Measurements from ENCODE around the gene PIGC.

The PIGC gene

DNA sequence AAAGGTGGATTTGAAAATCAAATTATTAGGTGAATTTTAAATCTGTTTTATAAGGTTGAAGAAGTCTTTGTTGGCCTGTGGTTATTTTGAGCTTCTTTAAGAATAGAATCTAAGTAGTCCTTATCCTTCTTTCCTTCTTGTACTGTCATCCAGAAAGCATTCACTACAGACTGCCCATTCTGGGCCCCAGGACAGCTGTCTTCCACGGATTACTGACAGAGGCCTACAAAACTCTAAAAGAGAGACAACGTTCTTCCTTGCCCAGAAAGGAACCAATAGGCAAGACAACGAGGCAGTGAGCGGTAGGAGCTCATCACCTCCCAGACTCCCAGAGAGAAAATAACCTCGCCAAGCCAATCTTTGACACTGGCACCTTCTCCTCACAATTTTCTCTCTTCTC lies 24.4 kb upstream of the PIGC start:
- H3K9me3 ChIP-seq (ENCODE audit: control insufficient read depth in 1 of 2, low read length in 2 of 2): no peaks in the 10 kb centered on the region
- no peaks in the 10 kb centered on the region for H3K36me3 ChIP-seq (ENCODE audit: control insufficient read depth in 1 of 2, insufficient read depth in 2 of 2, low read length in 2 of 2)
- no peak overlapping the region for H3K4me3 ChIP-seq (ENCODE audit: low read depth in 1 of 2, low read length in 2 of 2)
- no peaks in the 10 kb centered on the region for H3K4me1 ChIP-seq (ENCODE audit: control insufficient read depth in 1 of 2, insufficient read depth in 2 of 2, low read length in 2 of 2)
- no peak overlapping the region for H3K27ac ChIP-seq (ENCODE audit: low read depth, low read length)
- H3K9ac ChIP-seq (ENCODE audit: low read depth in 1 of 2, low read length in 2 of 2): no peak overlapping the region
- H3K27me3 ChIP-seq (ENCODE audit: control insufficient read depth in 1 of 2, insufficient read depth in 2 of 2, low read length in 2 of 2): no peaks in the 10 kb centered on the region

- Histone ChIP-seq H3K9me3 (ENCODE audit: control insufficient read depth in 1 of 2, low read length in 2 of 2) (no peaks in the 10 kb centered on the region), H3K4me3 (ENCODE audit: low read depth in 1 of 2, low read length in 2 of 2) (no peak overlapping the region), H3K27ac (ENCODE audit: low read depth, low read length) (no peak overlapping the region), H3K9ac (ENCODE audit: low read depth in 1 of 2, low read length in 2 of 2) (no peak overlapping the region), H3K36me3 (ENCODE audit: control insufficient read depth in 1 of 2, insufficient read depth in 2 of 2, low read length in 2 of 2) (no peaks in the 10 kb centered on the region), H3K4me1 (ENCODE audit: control insufficient read depth in 1 of 2, insufficient read depth in 2 of 2, low read length in 2 of 2) (no peaks in the 10 kb centered on the region), H3K27me3 (ENCODE audit: control insufficient read depth in 1 of 2, insufficient read depth in 2 of 2, low read length in 2 of 2) (no peaks in the 10 kb centered on the region)
Measured at GRCh38 chr1:172467446-172467845, 23.6 kb upstream of the PIGC start.

- Histone ChIP-seq H3K27me3 (ENCODE audit: control insufficient read depth in 1 of 2, insufficient read depth in 2 of 2, low read length in 2 of 2) (no peaks in the 10 kb centered on the region), H3K9me3 (ENCODE audit: control insufficient read depth in 1 of 2, low read length in 2 of 2) (no peaks in the 10 kb centered on the region), H3K4me1 (ENCODE audit: control insufficient read depth in 1 of 2, insufficient read depth in 2 of 2, low read length in 2 of 2) (no peaks in the 10 kb centered on the region), H3K36me3 (ENCODE audit: control insufficient read depth in 1 of 2, insufficient read depth in 2 of 2, low read length in 2 of 2) (no peaks in the 10 kb centered on the region), H3K4me3 (ENCODE audit: low read depth in 1 of 2, low read length in 2 of 2) (no peak overlapping the region), H3K27ac (ENCODE audit: low read depth, low read length) (no peak overlapping the region), H3K9ac (ENCODE audit: low read depth in 1 of 2, low read length in 2 of 2) (no peak overlapping the region)
Measured at GRCh38 chr1:172466795-172467407, 23.0 kb upstream of the PIGC start.

GRCh38 chr1:172465617-172466016 lies 21.7 kb upstream of the PIGC start:
- Histone ChIP-seq H3K27ac (ENCODE audit: low read depth, low read length) (no peak overlapping the region), H3K4me3 (ENCODE audit: low read depth in 1 of 2, low read length in 2 of 2) (no peak overlapping the region)

DNA sequence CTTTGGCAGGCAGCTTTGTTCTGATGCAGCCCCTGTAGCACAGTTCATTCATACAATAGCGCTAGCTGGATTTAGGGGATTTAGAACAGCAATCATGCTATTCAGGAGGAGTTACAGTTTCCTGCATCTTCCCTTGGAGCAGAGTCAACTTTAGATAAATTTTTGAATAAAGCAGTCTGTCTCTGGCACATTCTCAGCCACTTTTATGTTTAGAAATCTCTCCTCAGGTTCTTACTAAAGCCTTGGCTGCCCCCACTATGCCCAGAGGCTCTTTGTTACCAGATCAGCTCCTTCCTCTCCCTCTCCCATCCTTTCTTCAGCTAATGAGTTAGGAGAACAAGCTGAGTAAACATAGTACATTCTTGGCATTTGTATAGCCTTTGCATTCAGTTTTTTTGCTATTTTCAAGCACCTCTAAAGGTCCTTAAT lies 17.0 kb upstream of the PIGC start:
- Histone ChIP-seq H3K9ac (ENCODE audit: low read depth in 1 of 2, low read length in 2 of 2) (no peak overlapping the region), H3K4me1 (ENCODE audit: control insufficient read depth in 1 of 2, insufficient read depth in 2 of 2, low read length in 2 of 2) (peaks cover 0 to 5% of the 10 kb centered on the region in 2 donors), H3K4me3 (ENCODE audit: low read depth in 1 of 2, low read length in 2 of 2) (no peak overlapping the region), H3K36me3 (ENCODE audit: control insufficient read depth in 1 of 2, insufficient read depth in 2 of 2, low read length in 2 of 2) (no peaks in the 10 kb centered on the region), H3K27me3 (ENCODE audit: control insufficient read depth in 1 of 2, insufficient read depth in 2 of 2, low read length in 2 of 2) (no peaks in the 10 kb centered on the region), H3K9me3 (ENCODE audit: control insufficient read depth in 1 of 2, low read length in 2 of 2) (no peaks in the 10 kb centered on the region), H3K27ac (ENCODE audit: low read depth, low read length) (no peak overlapping the region)

More at GRCh38 chr1:172465617-172466016, 21.7 kb upstream of the PIGC start:
- Histone ChIP-seq H3K4me1 (ENCODE audit: control insufficient read depth in 1 of 2, insufficient read depth in 2 of 2, low read length in 2 of 2) (no peaks in the 10 kb centered on the region), H3K27me3 (ENCODE audit: control insufficient read depth in 1 of 2, insufficient read depth in 2 of 2, low read length in 2 of 2) (no peaks in the 10 kb centered on the region), H3K9ac (ENCODE audit: low read depth in 1 of 2, low read length in 2 of 2) (no peak overlapping the region), H3K36me3 (ENCODE audit: control insufficient read depth in 1 of 2, insufficient read depth in 2 of 2, low read length in 2 of 2) (no peaks in the 10 kb centered on the region), H3K9me3 (ENCODE audit: control insufficient read depth in 1 of 2, low read length in 2 of 2) (no peaks in the 10 kb centered on the region)

DNA sequence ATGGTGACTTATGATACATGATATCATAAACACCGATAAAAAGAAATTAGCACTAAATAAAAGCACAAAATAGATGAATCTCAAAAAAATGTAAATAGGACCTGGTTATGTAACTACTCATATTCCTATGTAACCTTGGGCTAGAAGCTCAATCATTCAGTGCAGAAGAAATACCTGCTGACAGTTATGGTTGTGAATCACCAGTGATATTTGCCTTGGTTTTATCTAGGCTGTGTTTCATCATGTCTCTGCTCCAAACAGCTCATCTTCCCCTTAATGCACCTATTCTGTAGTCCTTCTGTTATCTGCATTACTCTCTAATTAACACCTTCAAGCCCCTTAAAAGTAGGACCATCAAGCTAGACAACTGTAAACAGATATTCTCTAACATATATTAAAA lies 16.3 kb upstream of the PIGC start:
- H3K9me3 ChIP-seq (ENCODE audit: control insufficient read depth in 1 of 2, low read length in 2 of 2): no peaks in the 10 kb centered on the region
- H3K27me3 ChIP-seq (ENCODE audit: control insufficient read depth in 1 of 2, insufficient read depth in 2 of 2, low read length in 2 of 2): no peaks in the 10 kb centered on the region
- no peak overlapping the region for H3K27ac ChIP-seq (ENCODE audit: low read depth, low read length)
- peaks cover 5 to 8% of the 10 kb centered on the region in 2 donors for H3K4me1 ChIP-seq (ENCODE audit: control insufficient read depth in 1 of 2, insufficient read depth in 2 of 2, low read length in 2 of 2)
- no peak overlapping the region for H3K4me3 ChIP-seq (ENCODE audit: low read depth in 1 of 2, low read length in 2 of 2)
- H3K9ac ChIP-seq (ENCODE audit: low read depth in 1 of 2, low read length in 2 of 2): no peak overlapping the region
- H3K36me3 ChIP-seq (ENCODE audit: control insufficient read depth in 1 of 2, insufficient read depth in 2 of 2, low read length in 2 of 2): no peaks in the 10 kb centered on the region

DNA sequence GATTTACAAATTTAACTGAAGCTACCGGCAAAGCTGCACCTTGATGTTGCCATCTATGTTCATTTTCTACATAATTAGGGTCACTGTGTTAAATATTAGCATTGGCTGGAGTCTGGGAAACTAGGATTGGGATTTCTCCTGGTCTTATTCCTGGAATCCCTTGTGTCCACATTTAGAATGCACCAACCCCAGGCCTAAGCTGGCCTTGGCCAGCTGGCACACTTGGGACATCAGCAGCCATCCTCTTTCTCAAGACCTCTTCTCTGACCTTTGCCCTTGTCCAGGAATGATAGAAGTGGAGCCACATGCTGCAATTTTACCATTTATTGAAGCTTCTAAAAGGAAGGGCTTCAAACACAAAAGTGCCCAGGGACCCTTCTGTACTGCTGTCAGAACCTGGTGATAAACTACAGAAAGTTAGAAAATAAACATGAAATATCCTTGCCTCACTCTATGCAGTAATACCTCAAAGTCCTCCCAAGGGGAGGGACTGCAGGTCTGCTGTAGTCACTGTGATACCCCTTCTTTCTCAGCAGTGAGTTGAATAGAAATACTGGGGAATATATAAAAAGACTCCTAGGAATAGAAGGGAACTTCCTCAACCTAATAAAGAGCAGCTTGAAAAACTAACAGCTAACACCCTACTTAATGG lies 13.7 kb upstream of the PIGC start:
- no peak overlapping the region for H3K9ac ChIP-seq (ENCODE audit: low read depth in 1 of 2, low read length in 2 of 2)
- no peaks in the 10 kb centered on the region for H3K27me3 ChIP-seq (ENCODE audit: control insufficient read depth in 1 of 2, insufficient read depth in 2 of 2, low read length in 2 of 2)
- peaks cover 8 to 14% of the 10 kb centered on the region in 2 donors for H3K4me1 ChIP-seq (ENCODE audit: control insufficient read depth in 1 of 2, insufficient read depth in 2 of 2, low read length in 2 of 2)
- H3K4me3 ChIP-seq (ENCODE audit: low read depth in 1 of 2, low read length in 2 of 2): no peak overlapping the region
- H3K36me3 ChIP-seq (ENCODE audit: control insufficient read depth in 1 of 2, insufficient read depth in 2 of 2, low read length in 2 of 2): no peaks in the 10 kb centered on the region
- no peaks in the 10 kb centered on the region for H3K9me3 ChIP-seq (ENCODE audit: control insufficient read depth in 1 of 2, low read length in 2 of 2)
- H3K27ac ChIP-seq (ENCODE audit: low read depth, low read length): no peak overlapping the region

DNA sequence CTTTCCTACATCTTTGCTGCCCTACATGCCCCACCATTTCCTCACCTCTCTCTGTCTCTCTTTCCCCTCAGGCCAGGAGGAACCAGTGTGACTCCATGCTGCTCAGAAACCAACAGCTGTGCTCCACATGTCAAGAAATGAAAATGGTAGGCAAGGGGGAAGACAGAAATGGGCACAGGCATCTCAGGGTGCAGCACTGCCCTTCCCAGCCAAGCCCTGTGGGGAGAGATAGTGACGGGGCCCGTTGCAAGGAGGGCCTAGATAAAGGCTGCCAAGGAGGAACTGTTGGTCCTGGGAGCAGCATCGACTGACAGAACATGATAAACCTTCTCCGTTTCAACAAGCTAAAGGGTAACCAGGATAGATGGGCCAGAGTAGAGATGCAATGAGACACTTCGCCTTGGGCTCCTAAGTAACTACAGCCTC lies 12.5 kb upstream of the PIGC start:
- no peak overlapping the region for H3K27ac ChIP-seq (ENCODE audit: low read depth, low read length)
- H3K4me3 ChIP-seq (ENCODE audit: low read depth in 1 of 2, low read length in 2 of 2): no peak overlapping the region
- peaks cover 9 to 14% of the 10 kb centered on the region in 2 donors for H3K4me1 ChIP-seq (ENCODE audit: control insufficient read depth in 1 of 2, insufficient read depth in 2 of 2, low read length in 2 of 2)
- no peak overlapping the region for H3K9ac ChIP-seq (ENCODE audit: low read depth in 1 of 2, low read length in 2 of 2)
- H3K27me3 ChIP-seq (ENCODE audit: control insufficient read depth in 1 of 2, insufficient read depth in 2 of 2, low read length in 2 of 2): no peaks in the 10 kb centered on the region
- H3K9me3 ChIP-seq (ENCODE audit: control insufficient read depth in 1 of 2, low read length in 2 of 2): no peaks in the 10 kb centered on the region
- H3K36me3 ChIP-seq (ENCODE audit: control insufficient read depth in 1 of 2, insufficient read depth in 2 of 2, low read length in 2 of 2): no peaks in the 10 kb centered on the region

- H3K9me3 ChIP-seq (ENCODE audit: control insufficient read depth in 1 of 2, low read length in 2 of 2): no peaks in the 10 kb centered on the region
- H3K4me1 ChIP-seq (ENCODE audit: control insufficient read depth in 1 of 2, insufficient read depth in 2 of 2, low read length in 2 of 2): peaks cover 18 to 19% of the 10 kb centered on the region in 2 donors
- H3K36me3 ChIP-seq (ENCODE audit: control insufficient read depth in 1 of 2, insufficient read depth in 2 of 2, low read length in 2 of 2): no peaks in the 10 kb centered on the region
- H3K27ac ChIP-seq (ENCODE audit: low read depth, low read length): no peak overlapping the region
- no peak overlapping the region for H3K4me3 ChIP-seq (ENCODE audit: low read depth in 1 of 2, low read length in 2 of 2)
- H3K27me3 ChIP-seq (ENCODE audit: control insufficient read depth in 1 of 2, insufficient read depth in 2 of 2, low read length in 2 of 2): no peaks in the 10 kb centered on the region
- H3K9ac ChIP-seq (ENCODE audit: low read depth in 1 of 2, low read length in 2 of 2): no peak overlapping the region
Measured at GRCh38 chr1:172455451-172455850, 11.6 kb upstream of the PIGC start.

- Histone ChIP-seq H3K27ac (ENCODE audit: low read depth, low read length) (no peak overlapping the region), H3K36me3 (ENCODE audit: control insufficient read depth in 1 of 2, insufficient read depth in 2 of 2, low read length in 2 of 2) (no peaks in the 10 kb centered on the region), H3K4me1 (ENCODE audit: control insufficient read depth in 1 of 2, insufficient read depth in 2 of 2, low read length in 2 of 2) (peaks cover 34 to 37% of the 10 kb centered on the region in 2 donors), H3K9ac (ENCODE audit: low read depth in 1 of 2, low read length in 2 of 2) (no peak overlapping the region), H3K27me3 (ENCODE audit: control insufficient read depth in 1 of 2, insufficient read depth in 2 of 2, low read length in 2 of 2) (no peaks in the 10 kb centered on the region), H3K4me3 (ENCODE audit: low read depth in 1 of 2, low read length in 2 of 2) (no peak overlapping the region), H3K9me3 (ENCODE audit: control insufficient read depth in 1 of 2, low read length in 2 of 2) (no peaks in the 10 kb centered on the region)
Measured at GRCh38 chr1:172453607-172454006, 9.7 kb upstream of the PIGC start.

All from duodenal mucosa (tissue), 2 donors.